HG03575 (cell line): Measurements from ENCODE around the gene HLA-DRA.

Experiments used
- ATAC-seq: cut with Tn5 transposase; IDR thresholded peaks from one replicate; pipeline ENCODE4 v1.9.1; 2021; ENCODE audit not compliant: unreplicated experiment, insufficient number of reproducible peaks, low FRiP score; ENCODE audit errors: extremely low read depth

The HLA-DRA gene

GRCh38 chr6:32439602-32440214 lies at the start of gene HLA-DRA:
TSS of gene HLA-DRA (plus strand) at chr6:32439887. CDS start at chr6:32439951, 64 bp downstream.
- peak; percentile 64 for ATAC-seq

- no peak for ATAC-seq
Measured at GRCh38 chr6:32391505-32391904, 48.2 kb upstream of the HLA-DRA start.

- no peak for ATAC-seq
Measured at GRCh38 chr6:32393665-32394420, 45.8 kb upstream of the HLA-DRA start.

- no peak for ATAC-seq
Measured at GRCh38 chr6:32396028-32396427, 43.7 kb upstream of the HLA-DRA start.

GRCh38 chr6:32397252-32397920 lies 42.3 kb upstream of the HLA-DRA start:
- ATAC-seq = peak; percentile 68

GRCh38 chr6:32401284-32401963 lies 38.3 kb upstream of the HLA-DRA start:
- ATAC-seq = no peak

DNA sequence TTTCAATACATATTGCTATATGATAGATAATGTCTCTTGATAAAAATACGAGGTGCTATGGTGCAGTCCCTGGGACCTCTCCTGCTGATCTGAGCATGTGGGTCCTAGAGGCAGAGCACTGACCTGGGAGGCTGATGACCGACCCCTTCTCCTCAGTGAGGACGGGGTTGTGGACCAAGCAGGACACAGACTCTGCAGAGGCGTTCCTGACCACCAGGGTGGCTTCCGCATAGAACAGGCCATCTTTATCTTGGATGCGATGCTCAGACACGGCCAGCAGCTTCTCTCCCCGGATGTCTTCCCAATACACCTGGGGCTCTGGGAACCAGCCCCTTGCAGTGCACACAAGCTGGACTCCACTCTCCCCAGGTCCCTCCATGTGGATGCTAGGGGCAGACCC lies 36.9 kb upstream of the HLA-DRA start:
- no peak for ATAC-seq

- no peak for ATAC-seq
Measured at GRCh38 chr6:32405656-32406055, 34.0 kb upstream of the HLA-DRA start.

DNA sequence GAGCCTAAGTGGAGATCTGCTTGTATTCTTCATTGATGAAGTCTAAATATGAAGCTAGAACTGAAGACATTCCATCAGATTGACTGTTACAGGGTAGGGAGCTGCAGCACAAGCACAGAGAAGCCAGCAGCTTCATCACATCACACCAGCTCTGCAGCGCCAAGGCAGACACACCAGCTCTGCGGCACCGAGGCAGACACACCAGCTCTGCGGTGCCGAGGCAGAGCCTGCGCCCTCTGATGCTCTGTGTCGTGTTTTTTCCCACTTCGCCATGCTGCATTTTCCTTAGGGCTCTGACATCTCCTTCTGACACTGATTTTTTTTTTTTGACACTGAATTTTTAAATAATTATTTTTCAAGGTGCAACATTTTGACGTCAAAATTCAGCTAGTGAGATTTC lies 33.5 kb upstream of the HLA-DRA start:
- no peak for ATAC-seq

DNA sequence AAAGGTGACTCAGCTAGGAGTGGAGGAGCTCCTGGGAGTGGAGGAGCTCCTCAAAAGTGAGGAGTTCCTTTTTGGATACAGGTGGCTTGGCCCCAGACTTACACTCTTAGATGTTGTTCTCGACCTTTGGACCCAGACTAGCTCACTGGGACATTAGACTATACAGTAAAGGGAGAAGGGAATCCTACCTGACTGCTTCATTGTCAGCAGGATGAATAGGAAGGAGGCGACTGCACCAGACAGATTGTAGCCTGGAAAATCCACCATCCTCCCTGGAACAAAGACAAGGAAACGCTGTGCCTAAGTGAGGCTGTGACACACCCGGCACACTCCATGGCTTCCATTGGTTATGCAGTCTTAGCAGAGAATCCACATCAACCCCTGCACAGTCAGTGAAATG lies 32.8 kb upstream of the HLA-DRA start, which contains the start of gene BTNL2:
BTNL2 (minus strand) TSS at position 325 of the 400 bp plus-strand sequence; CDS start at position 267, 58 bp downstream.
- no peak for ATAC-seq

DNA sequence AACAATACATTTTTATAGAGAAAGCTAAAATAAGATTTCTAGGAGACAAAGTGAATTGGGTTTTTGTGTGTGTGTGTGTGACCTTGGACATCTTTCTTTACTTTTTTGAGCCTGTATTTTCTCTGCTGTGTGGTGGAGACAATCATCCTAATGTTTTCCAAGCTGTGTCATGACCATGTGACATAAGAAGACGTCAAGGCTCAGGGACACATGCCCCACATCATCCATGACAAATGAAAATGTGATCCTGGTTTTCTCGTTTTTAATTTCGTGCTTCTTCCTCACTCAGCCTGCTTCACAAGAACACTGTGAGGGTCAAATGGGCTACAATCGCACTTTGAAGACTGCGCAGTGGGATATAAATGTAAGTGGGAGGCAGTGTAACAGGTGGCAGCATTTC lies 28.8 kb upstream of the HLA-DRA start:
- no peak for ATAC-seq

DNA sequence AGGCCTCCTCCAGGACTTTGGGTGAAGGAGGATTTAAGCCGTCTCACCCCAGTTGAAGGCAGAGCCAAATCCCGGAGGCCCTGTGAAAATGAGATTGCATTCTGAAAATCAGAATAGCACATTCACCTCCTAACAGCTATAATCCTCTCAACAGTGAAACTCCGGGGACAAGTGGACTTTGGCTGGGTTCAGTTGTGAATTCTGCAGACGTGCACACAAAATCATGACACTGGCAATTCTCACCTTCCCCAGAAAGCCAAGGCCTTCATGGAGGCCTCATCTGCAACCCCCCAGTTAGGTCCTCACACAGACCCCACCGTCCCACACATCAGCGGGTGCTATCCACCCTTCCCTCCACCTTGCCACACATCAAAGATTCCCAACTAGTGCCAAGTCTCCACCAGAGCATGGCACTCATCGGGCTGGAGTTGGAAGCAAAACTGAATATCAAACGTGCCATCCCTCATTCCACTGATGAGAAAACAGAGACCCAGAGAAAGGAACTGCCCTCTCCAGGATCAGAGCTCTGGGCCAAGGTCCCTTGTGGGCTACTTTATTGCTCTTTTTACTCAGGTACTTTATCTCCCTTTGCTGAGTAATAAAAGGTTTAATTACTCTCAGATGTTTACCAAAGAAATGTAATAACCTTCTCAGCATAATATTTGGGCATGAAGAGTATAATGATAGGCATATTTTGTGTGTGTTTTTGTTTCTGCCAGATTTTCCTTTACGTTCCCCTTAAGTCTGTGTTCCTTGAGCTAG lies 27.9 kb upstream of the HLA-DRA start:
- ATAC-seq = no peak

DNA sequence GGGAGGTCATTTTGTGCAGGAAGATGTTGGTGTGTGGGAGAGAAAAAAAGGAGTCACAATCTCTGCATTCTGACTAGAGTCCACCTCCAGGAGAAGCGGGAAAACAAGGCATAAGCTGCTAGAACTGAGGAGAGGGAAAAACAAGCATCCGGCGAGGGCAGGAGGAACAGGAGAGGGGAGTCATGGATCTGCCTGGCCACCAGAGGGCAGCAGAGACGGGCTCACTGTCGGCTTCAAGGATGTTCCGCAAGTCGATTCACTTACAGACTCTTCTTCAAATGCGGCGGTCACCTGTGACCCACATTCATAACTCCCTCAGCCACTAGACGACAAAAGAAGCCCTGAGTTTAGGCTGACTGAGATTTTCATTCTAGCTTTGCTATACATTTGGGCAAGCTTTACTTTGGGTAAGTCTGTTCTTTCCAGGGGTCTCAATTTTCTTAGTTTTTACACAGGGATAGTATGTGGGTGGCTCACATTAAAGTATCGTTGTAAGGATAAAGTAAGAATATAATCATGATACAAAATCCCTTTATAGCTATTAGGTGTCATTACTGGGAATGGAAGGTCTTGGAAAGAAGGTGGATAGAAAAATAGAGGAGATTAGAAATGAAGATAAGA lies 26.1 kb upstream of the HLA-DRA start:
- no peak for ATAC-seq

DNA sequence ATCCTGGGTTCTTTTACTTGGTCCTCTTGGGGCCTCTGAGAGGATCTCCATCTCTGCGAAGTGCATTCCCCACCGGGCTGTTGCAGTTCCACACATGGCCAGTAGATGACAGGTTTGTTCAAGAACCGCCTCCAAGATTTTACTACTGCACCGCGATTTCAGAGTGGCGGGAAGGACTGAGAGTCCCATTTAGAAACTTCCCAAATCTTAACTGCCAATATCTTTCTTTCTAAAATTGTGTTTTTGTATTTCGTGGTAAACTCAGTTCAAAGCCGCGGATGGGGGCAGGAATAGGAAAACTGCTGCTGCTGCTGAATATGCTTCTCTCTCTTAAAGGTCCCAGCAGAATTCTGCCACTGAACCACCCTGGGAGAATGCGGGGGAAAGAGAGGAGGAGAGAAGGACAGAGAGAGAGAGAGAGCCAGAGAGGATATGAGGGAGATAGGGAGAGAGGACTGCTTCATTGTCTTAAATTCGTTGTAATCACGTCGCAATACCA lies 24.1 kb upstream of the HLA-DRA start:
- no peak for ATAC-seq

DNA sequence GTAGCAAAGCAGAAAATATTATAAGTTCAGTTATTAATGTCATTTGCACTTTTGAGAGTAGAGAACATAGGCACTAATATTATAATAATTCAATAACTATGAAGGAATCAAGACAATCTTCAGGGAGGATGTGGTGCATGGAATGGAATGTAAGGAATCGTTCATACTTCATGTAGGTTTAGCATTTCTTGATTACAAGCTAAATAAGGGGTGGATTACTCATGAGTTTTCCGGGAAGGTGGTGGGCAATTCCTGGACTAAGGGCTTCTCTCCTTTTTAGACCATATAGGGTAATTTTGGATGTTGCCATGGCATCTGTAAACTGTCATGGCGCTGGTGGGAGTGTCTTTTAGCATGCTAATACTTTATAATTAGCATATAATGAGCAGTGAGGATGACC lies 23.7 kb upstream of the HLA-DRA start:
- no peak for ATAC-seq

- ATAC-seq = no peak
Measured at GRCh38 chr6:32424589-32425300, 14.9 kb upstream of the HLA-DRA start.

GRCh38 chr6:32426338-32426737 lies 13.3 kb upstream of the HLA-DRA start:
- no peak for ATAC-seq

- no peak for ATAC-seq
Measured at GRCh38 chr6:32427218-32427617, 12.5 kb upstream of the HLA-DRA start.
